Natural killer cell treated with Interleukin-12 subunit alpha and Interleukin-12 subunit beta and Interleukin-15 and Interleukin-18, amount 100 ng/mL, for 72 hours (primary cell): ENCODE measurements around the gene ORM2. TPM values are rescaled to one million over a fixed set of nuclear protein-coding genes. Genes with fewer than 3 reads are reported as not detected.
"Not testable (repeated sequence)": the region's sequence is repeated elsewhere in the genome, so short reads cannot be mapped to it uniquely, and the experiment has no call there.

Experiments
- ATAC-seq, 2 donors: fragments of 150-1000 bp; cut with Tn5 transposase in 1 of 2; sonication (Bioruptor Pico), chemical (Tn5 transposase) in 1 of 2; 2 replicates each; pipeline ENCODE4 v1.10.0; 2021
- DNase-seq: peaks from one replicate; pipeline ENCODE4 v3.0.0; 2022; ENCODE audit warnings: low spot score
- H3K27ac Mint-ChIP-seq, 2 donors: 1 replicate in 1 of 2; 2 replicates in 1 of 2; pipeline ENCODE4 v1.8.0; 2022; ENCODE audit warnings: mixed read lengths in 2 of 2, mild to moderate bottlenecking in 1 of 2, moderate library complexity in 1 of 2
- H3K27me3 Mint-ChIP-seq, 2 donors: 1 replicate in 1 of 2; 2 replicates in 1 of 2; pipeline ENCODE4 v1.8.0; 2022; ENCODE audit warnings: mixed read lengths in 2 of 2
- H3K36me3 Mint-ChIP-seq: one replicate; pipeline ENCODE4 v1.8.0; 2022; ENCODE audit warnings: mixed read lengths
- H3K4me1 Mint-ChIP-seq, 2 donors: 1 replicate in 1 of 2; 2 replicates in 1 of 2; pipeline ENCODE4 v1.8.0; 2022; ENCODE audit warnings: low read depth in 2 of 2, mixed read lengths in 2 of 2, mild to moderate bottlenecking in 1 of 2
- H3K4me3 Mint-ChIP-seq: one replicate; pipeline ENCODE4 v1.8.0; 2022; ENCODE audit warnings: mixed read lengths
- H3K9me3 Mint-ChIP-seq: 2 replicates; pipeline ENCODE4 v1.8.0; 2022; ENCODE audit warnings: mixed read lengths
- total RNA-seq, 2 donors: library from RNA; stranded (reverse); gene quantifications; one replicate each; pipeline ENCODE4 v1.2.3, GENCODE V29; 2022

ORM2 gene
- total RNA-seq: not detected

- not testable (repeated sequence) for H3K36me3 Mint-ChIP-seq, H3K27me3 Mint-ChIP-seq, DNase-seq, H3K9me3 Mint-ChIP-seq, H3K4me3 Mint-ChIP-seq
- Mint-ChIP-seq H3K4me1 (peaks cover 6 to 11% of the 10 kb centered on the region in 2 donors), H3K27ac (peak within 1 kb of the TSS in 1 of 2 donors; percentile 72)
- peak in 1 of 2 donors; percentile 6 for ATAC-seq
Measured at GRCh38 chr9:114329625-114330022, at the start of gene ORM2. ORM2 (plus strand) TSS chr9:114329869; CDS start chr9:114329905, 36 bp downstream.

GRCh38 chr9:114280636-114281472, 48.8 kb upstream of the ORM2 start:
- H3K4me1 Mint-ChIP-seq: peaks cover 0 to 5% of the 10 kb centered on the region in 2 donors
- H3K4me3 Mint-ChIP-seq: no peak overlapping the region
- ATAC-seq (no peak), DNase-seq (no peak)
- peaks cover 6% of the 10 kb centered on the region for H3K9me3 Mint-ChIP-seq
- no peaks in the 10 kb centered on the region for H3K36me3 Mint-ChIP-seq
- peaks cover 0 to 5% of the 10 kb centered on the region in 2 donors for H3K27me3 Mint-ChIP-seq
- no peak overlapping the region for H3K27ac Mint-ChIP-seq

- no peaks in the 10 kb centered on the region for H3K36me3 Mint-ChIP-seq
- no peak for ATAC-seq
- H3K9me3 Mint-ChIP-seq: peaks cover 6% of the 10 kb centered on the region
Measured at GRCh38 chr9:114281473-114282103, 48.1 kb upstream of the ORM2 start.

GRCh38 chr9:114282104-114282485, 47.6 kb upstream of the ORM2 start:
- Mint-ChIP-seq H3K4me3 (no peak overlapping the region), H3K27me3 (peaks cover 0 to 2% of the 10 kb centered on the region in 2 donors), H3K9me3 (peaks cover 6% of the 10 kb centered on the region), H3K4me1 (peaks cover 0 to 5% of the 10 kb centered on the region in 2 donors), H3K27ac (no peak overlapping the region), H3K36me3 (no peaks in the 10 kb centered on the region)
- no peak for DNase-seq
- ATAC-seq: no peak

More at GRCh38 chr9:114281473-114282103, 48.1 kb upstream of the ORM2 start:
- Mint-ChIP-seq H3K27me3 (peaks cover 0 to 2% of the 10 kb centered on the region in 2 donors), H3K4me3 (no peak overlapping the region), H3K4me1 (peaks cover 0 to 5% of the 10 kb centered on the region in 2 donors), H3K27ac (no peak overlapping the region)
- DNase-seq: no peak

- no peaks in the 10 kb centered on the region for H3K36me3 Mint-ChIP-seq
Measured at GRCh38 chr9:114282507-114282906, 47.2 kb upstream of the ORM2 start.

GRCh38 chr9:114282926-114283325, 46.7 kb upstream of the ORM2 start:
- ATAC-seq (peak in 1 of 2 donors; percentile 57), DNase-seq (no peak)
- Mint-ChIP-seq H3K36me3 (no peaks in the 10 kb centered on the region), H3K27ac (no peak overlapping the region), H3K4me1 (peaks cover 0 to 5% of the 10 kb centered on the region in 2 donors), H3K27me3 (peaks cover 0 to 2% of the 10 kb centered on the region in 2 donors), H3K4me3 (no peak overlapping the region), H3K9me3 (peaks cover 6% of the 10 kb centered on the region)

More at GRCh38 chr9:114282507-114282906, 47.2 kb upstream of the ORM2 start:
- no peak for ATAC-seq
- Mint-ChIP-seq H3K4me3 (no peak overlapping the region), H3K4me1 (peaks cover 0 to 5% of the 10 kb centered on the region in 2 donors), H3K9me3 (peaks cover 6% of the 10 kb centered on the region), H3K27ac (no peak overlapping the region), H3K27me3 (peaks cover 0 to 2% of the 10 kb centered on the region in 2 donors)
- DNase-seq: no peak

- H3K9me3 Mint-ChIP-seq: no peaks in the 10 kb centered on the region
- no peaks in the 10 kb centered on the region for H3K36me3 Mint-ChIP-seq
- no peak for DNase-seq
- H3K27ac Mint-ChIP-seq: no peak overlapping the region
- peaks cover 0 to 5% of the 10 kb centered on the region in 2 donors for H3K4me1 Mint-ChIP-seq
- no peak overlapping the region for H3K4me3 Mint-ChIP-seq
- no peak for ATAC-seq
- H3K27me3 Mint-ChIP-seq: peaks cover 0 to 2% of the 10 kb centered on the region in 2 donors
Measured at GRCh38 chr9:114283551-114284111, 46.0 kb upstream of the ORM2 start.

- DNase-seq (no peak), ATAC-seq (no peak)
- Mint-ChIP-seq H3K4me3 (no peak overlapping the region), H3K9me3 (no peaks in the 10 kb centered on the region), H3K4me1 (peaks cover 0 to 5% of the 10 kb centered on the region in 2 donors), H3K27me3 (peaks cover 0 to 2% of the 10 kb centered on the region in 2 donors), H3K36me3 (no peaks in the 10 kb centered on the region), H3K27ac (no peak overlapping the region)
Measured at GRCh38 chr9:114284316-114285060, 45.2 kb upstream of the ORM2 start.

- no peak for DNase-seq
- Mint-ChIP-seq H3K27me3 (peaks cover 0 to 2% of the 10 kb centered on the region in 2 donors), H3K36me3 (no peaks in the 10 kb centered on the region), H3K27ac (no peak overlapping the region), H3K9me3 (no peaks in the 10 kb centered on the region), H3K4me3 (no peak overlapping the region), H3K4me1 (peaks cover 0 to 5% of the 10 kb centered on the region in 2 donors)
- ATAC-seq: no peak
Measured at GRCh38 chr9:114285166-114285867, 44.4 kb upstream of the ORM2 start.

- Mint-ChIP-seq H3K4me1 (peaks cover 3 to 9% of the 10 kb centered on the region in 2 donors), H3K27me3 (peaks cover 3 to 4% of the 10 kb centered on the region in 2 donors), H3K27ac (no peak overlapping the region), H3K9me3 (no peaks in the 10 kb centered on the region), H3K36me3 (no peaks in the 10 kb centered on the region), H3K4me3 (no peak overlapping the region)
- DNase-seq: no peak
- no peak for ATAC-seq
Measured at GRCh38 chr9:114286146-114286679, 43.5 kb upstream of the ORM2 start.

- Mint-ChIP-seq H3K27me3 (peaks cover 6% of the 10 kb centered on the region in 2 donors), H3K4me3 (no peak overlapping the region), H3K36me3 (no peaks in the 10 kb centered on the region), H3K9me3 (no peaks in the 10 kb centered on the region), H3K4me1 (peaks cover 4 to 9% of the 10 kb centered on the region in 2 donors), H3K27ac (no peak overlapping the region)
- no peak for DNase-seq
- no peak for ATAC-seq
Measured at GRCh38 chr9:114287001-114287762, 42.5 kb upstream of the ORM2 start.

- Mint-ChIP-seq H3K9me3 (no peaks in the 10 kb centered on the region), H3K4me1 (peaks cover 4 to 7% of the 10 kb centered on the region in 2 donors), H3K27me3 (peaks cover 6 to 7% of the 10 kb centered on the region in 2 donors), H3K4me3 (no peak overlapping the region), H3K27ac (no peak overlapping the region), H3K36me3 (no peaks in the 10 kb centered on the region)
- ATAC-seq (no peak), DNase-seq (no peak)
Measured at GRCh38 chr9:114287763-114288192, 41.9 kb upstream of the ORM2 start.
